Measurements from ENCODE around the gene SLC2A13.

- TF ChIP-seq CTCF (optimal IDR thresholded peaks at IDR 0.05 in 1 of 3, IDR thresholded peaks at IDR 0.05 in 1 of 3, conservative IDR thresholded peaks at IDR 0.05 in 1 of 3; ENCODE audit: extremely low read depth in 1 of 3, insufficient read depth in 2 of 3, low read length in 3 of 3) (no peak), EZH2 (IDR thresholded peaks at IDR 0.05; ENCODE audit: low read length) (no peak)
Measured at GRCh38 chr12:39931231-39931630, 174.7 kb downstream of the SLC2A13 start.

Data from keratinocyte (primary cell).